Pancreas (tissue), 10 donors: ENCODE measurements around the gene MCC. TPM values are rescaled to one million over a fixed set of nuclear protein-coding genes. Genes with fewer than 3 reads are reported as not detected.

ENCODE experiments used
- ATAC-seq, 4 donors: fragments of 200-7000 bp; cut with Tn5 transposase; one replicate each; pipeline versions ENCODE4 v1.8.0 to v1.9.1; 2020; ENCODE audit warnings: mild to moderate bottlenecking in 4 of 4, moderate library complexity in 4 of 4
- DNase-seq, 6 donors: peaks; one replicate each; pipeline ENCODE4 v3.0.0-alpha.2; 2020
- FAIRE-seq: peaks from 2 replicates; lab custom pipeline; 2012; peaks lifted over from hg19 to GRCh38; lab: Jason Lieb, UNC
- H3K27ac ChIP-seq, 4 donors: fragments of 200-600 bp; sonication (generic); 1 replicate in 3 of 4; 2 replicates in 1 of 4; pipeline versions ENCODE4 v1.5.0 to v1.8.0; 2020
- H3K27me3 ChIP-seq, 4 donors: fragments of 200-600 bp; one replicate each; pipeline ENCODE4 v1.8.0; 2021
- H3K36me3 ChIP-seq, 3 donors: fragments of 200-600 bp; sonication (generic) in 1 of 3; one replicate each; pipeline versions ENCODE4 v1.5.0 to v1.8.0; 2020 to 2021
- H3K4me1 ChIP-seq, 3 donors: fragments of 200-600 bp; one replicate each; pipeline ENCODE4 v1.8.0; 2021
- H3K4me3 ChIP-seq, 4 donors: fragments of 200-600 bp; sonication (generic) in 2 of 4; one replicate each; pipeline versions ENCODE4 v1.5.0 to v1.8.0; 2020 to 2021
- H3K9me3 ChIP-seq, 4 donors: fragments of 200-600 bp; one replicate each; pipeline ENCODE4 v1.8.0; 2021
- WGBS, 2 donors: extraction: QIAGEN DNeasy Blood & Tissue Kit; methylation state at CpG; one replicate each; pipeline ENCODE4 v1.1.7; 2013; 5-methylcytosine and 5-hydroxymethylcytosine counted together
- intact Hi-C, 3 donors: fragments of 100-400 bp; cut with DNase I; formaldehyde crosslinking; loops; one replicate each; pipeline versions ENCODE4 v1.11.1 to v1.14.2; 2022
- polyA plus RNA-seq, 2 donors: library from polyadenylated mRNA; stranded (reverse); fragments of 200-250 nt; gene quantifications; one replicate each; pipeline ENCODE4 v1.2.3, GENCODE V29; 2013
- total RNA-seq, 6 donors: library from RNA; stranded (reverse); fragmentation: NEBNext Ultra II Directional in 4 of 6; extraction: Animal tissue kit (Norgen Biotek cat#: 25700) in 4 of 6; gene quantifications; one replicate each; pipeline versions ENCODE4 v1.2.1 to v1.2.4, GENCODE V29; 2021 to 2023
- TF ChIP-seq, protein P1 (sequence below), 4 donors: fragments of 200-600 bp; sonication (generic) in 3 of 4; IDR thresholded peaks; one replicate each; pipeline versions ENCODE4 v1.5.0 to v1.8.0; 2021; ENCODE audit warnings: antibody characterized with exemption in 4 of 4
- donor health status: healthy with polysubstance abuse.
- donor health status: DM: no; HTN: no; CAD: no; lungs with moderate emphysema.
- donor health status: DM: no; HTN: no; CAD: no.
- donor health status: control.
- donor health status: control.
- donor health status: Bipolar disorder and iron deficiency.
- donor health status: DM: yes; HTN: yes; CAD: no.
- donor health status: DM: no; HTN: no; CAD: no.
- donor health status: DM: no; HTN: no; CAD: no.
- donor health status: DM: yes; HTN: yes; CAD: no.

MCC gene
- total and polyA plus RNA-seq, 8 donors = 1.3 to 8.3 (median 4.0) TPM

DNA sequence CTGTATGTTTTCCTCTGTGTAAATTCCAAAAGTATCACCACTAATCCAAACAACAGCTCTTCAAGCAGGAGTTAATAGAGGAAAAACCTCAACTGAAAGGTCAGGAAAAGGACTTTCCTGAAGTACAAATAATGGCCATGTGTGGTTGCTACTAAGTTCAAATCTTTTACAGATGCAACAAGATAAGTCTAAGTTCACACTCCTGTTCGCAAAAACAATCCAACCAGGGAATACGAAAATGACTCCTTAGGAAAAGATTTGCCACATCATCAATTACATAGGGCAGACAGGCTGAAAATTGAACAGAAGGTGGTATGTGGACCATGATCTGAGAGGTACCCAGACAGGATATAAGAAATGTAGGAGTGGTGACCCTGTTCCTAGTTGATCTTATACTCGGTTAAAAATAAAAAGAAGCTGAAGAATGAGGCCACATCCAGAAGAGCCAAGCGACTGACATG is 263.6 kb downstream of the MCC start:
- no peaks in the 10 kb centered on the region for H3K27me3 ChIP-seq
- no peaks in the 10 kb centered on the region for H3K9me3 ChIP-seq
- no peak overlapping the region for H3K27ac ChIP-seq
- no peak for ATAC-seq
- H3K36me3 ChIP-seq = no peaks in the 10 kb centered on the region
- TF ChIP-seq, protein P1, sequence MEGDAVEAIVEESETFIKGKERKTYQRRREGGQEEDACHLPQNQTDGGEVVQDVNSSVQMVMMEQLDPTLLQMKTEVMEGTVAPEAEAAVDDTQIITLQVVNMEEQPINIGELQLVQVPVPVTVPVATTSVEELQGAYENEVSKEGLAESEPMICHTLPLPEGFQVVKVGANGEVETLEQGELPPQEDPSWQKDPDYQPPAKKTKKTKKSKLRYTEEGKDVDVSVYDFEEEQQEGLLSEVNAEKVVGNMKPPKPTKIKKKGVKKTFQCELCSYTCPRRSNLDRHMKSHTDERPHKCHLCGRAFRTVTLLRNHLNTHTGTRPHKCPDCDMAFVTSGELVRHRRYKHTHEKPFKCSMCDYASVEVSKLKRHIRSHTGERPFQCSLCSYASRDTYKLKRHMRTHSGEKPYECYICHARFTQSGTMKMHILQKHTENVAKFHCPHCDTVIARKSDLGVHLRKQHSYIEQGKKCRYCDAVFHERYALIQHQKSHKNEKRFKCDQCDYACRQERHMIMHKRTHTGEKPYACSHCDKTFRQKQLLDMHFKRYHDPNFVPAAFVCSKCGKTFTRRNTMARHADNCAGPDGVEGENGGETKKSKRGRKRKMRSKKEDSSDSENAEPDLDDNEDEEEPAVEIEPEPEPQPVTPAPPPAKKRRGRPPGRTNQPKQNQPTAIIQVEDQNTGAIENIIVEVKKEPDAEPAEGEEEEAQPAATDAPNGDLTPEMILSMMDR (IDR thresholded peaks at IDR 0.05) = no peak
- no peak for DNase-seq
- intact Hi-C loops = no loop called here
- WGBS, 2 donors = 65 to 70% methylated on average over 4 of the region's 4 CpGs
- H3K4me1 ChIP-seq = no peaks in the 10 kb centered on the region
- H3K4me3 ChIP-seq = no peak overlapping the region
- FAIRE-seq = no peak

DNA sequence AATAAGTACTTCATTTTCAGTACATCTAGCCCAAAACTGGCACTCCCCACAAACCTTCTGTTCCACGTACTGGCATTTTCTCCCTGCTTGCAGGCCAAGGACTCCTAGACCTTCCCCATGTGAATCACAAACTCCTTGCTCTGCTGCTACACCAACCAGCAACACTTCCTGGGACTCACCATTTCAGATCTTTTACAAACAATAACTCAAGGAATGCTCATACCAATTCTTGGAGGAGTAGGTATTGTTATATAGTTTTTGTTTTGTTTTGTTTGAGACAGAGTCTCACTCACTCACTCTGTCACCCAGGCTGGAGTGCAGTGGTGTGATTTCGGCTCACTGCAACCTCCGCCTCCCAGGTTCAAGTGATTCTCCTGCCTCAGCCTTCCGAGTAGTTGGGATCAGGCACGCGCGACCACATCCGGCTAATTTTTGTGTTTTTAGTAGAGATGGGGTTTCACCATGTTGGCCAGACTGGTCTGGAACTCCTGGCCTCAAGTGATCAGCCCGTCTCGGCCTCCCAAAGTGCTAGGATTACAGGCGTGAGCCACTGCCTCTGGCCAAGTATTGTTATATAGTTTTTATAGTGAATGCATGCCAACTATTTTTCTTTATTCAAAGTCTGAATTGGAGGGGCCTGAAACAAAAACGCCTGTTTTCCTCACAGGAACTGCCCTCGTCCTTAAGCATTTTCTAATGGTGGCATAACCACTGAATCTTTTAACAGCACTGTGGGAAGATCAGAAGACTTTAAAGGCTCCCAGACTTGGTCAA is 264.2 kb downstream of the MCC start:
- ATAC-seq = no peak
- TF ChIP-seq, protein P1 (IDR thresholded peaks at IDR 0.05) = no peak
- no peak for DNase-seq
- Histone ChIP-seq H3K9me3 (no peaks in the 10 kb centered on the region), H3K27me3 (no peaks in the 10 kb centered on the region), H3K27ac (no peak overlapping the region), H3K4me3 (no peak overlapping the region), H3K36me3 (no peaks in the 10 kb centered on the region), H3K4me1 (no peaks in the 10 kb centered on the region)
- intact Hi-C loops = no loop called here
- FAIRE-seq = no peak
- 80 to 88% methylated on average over 13 of the region's 13 CpGs for WGBS, 2 donors

DNA sequence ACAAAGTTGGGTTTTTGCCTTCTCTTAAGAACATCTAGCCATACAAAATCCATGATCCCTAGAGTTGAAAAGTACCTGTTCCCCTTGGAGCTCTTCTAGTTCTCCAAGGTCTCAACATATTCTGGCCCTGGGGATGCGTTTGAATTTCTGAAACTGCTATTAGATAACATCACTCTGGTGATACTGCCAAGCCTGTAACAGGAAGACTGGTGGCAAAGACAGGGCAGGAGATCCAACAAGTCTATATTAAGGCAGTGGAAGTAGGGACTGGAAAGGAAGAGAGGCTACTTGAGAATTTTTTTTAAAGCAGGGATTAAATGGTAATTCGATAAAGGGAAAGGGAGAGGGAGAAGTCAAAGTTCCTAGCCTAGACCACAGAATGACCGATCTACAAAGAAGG is 264.9 kb downstream of the MCC start:
- no peaks in the 10 kb centered on the region for H3K9me3 ChIP-seq
- no peak for FAIRE-seq
- H3K27me3 ChIP-seq = no peaks in the 10 kb centered on the region
- ATAC-seq = no peak
- H3K27ac ChIP-seq = no peak overlapping the region
- intact Hi-C loops = no loop called here
- WGBS, 2 donors = 68 to 79% methylated on average over 3 of the region's 3 CpGs
- H3K4me3 ChIP-seq = no peak overlapping the region
- no peaks in the 10 kb centered on the region for H3K36me3 ChIP-seq
- TF ChIP-seq, protein P1 (IDR thresholded peaks at IDR 0.05) = no peak
- no peaks in the 10 kb centered on the region for H3K4me1 ChIP-seq
- DNase-seq = no peak

DNA sequence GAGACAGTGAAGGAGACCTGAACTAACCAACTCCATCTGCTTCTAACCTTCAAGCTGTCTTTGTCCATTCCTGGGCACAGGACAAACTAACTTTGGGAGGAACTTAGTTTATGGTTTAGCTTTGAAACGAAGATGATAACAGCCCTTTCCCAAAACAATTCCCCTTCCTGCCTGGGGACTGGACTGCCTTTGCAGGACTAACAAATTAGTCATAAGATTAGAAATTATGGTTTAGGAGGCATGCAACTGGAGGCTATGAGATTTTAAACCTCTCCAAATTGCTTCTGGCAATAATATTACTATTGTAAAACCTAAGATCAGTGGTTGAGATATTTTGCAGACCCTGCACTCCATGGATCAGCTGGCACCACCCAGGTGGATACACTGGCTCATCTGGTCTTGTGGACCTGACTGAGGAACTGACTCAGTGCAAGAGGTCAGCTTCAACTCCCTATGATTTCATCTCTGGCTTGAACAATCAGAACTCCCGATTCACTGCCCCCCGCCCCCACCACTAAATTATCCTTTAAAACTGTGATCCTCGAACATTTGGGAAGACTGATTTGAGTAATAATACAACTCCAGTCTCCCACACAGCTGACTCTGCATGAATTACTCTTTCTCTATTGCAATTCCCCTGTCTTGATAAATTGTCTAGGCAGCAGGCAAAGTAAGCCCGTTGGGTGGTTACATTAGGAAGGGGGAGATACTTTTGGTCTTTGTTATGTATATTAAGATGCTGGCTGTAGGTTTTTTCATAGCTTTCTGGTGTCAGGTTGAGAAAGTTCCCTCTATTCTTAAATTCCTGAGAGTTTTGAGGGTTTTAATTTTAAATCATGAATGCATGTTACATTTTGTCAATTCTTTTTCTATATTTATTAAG is 266.7 kb downstream of the MCC start:
- FAIRE-seq (no peak), ATAC-seq (no peak), DNase-seq (no peak)
- Histone ChIP-seq H3K27me3 (no peaks in the 10 kb centered on the region), H3K36me3 (no peaks in the 10 kb centered on the region), H3K4me3 (no peak overlapping the region), H3K4me1 (no peaks in the 10 kb centered on the region), H3K9me3 (no peaks in the 10 kb centered on the region), H3K27ac (no peak overlapping the region)
- 61 to 72% methylated on average over 5 of the region's 5 CpGs for WGBS, 2 donors
- intact Hi-C loops = no loop called here
- TF ChIP-seq, protein P1 (IDR thresholded peaks at IDR 0.05) = no peak
